AG09309 (cell line): ENCODE measurements around the gene XRN2.

Experiments
- DNase-seq: peaks from one replicate; pipeline ENCODE4 v3.0.0-alpha.2; 2010; ENCODE audit warnings: low read depth
- H3K4me3 ChIP-seq: 2 replicates; pipeline ENCODE4 v1.5.1; 2011; ENCODE audit warnings: mild to moderate bottlenecking, low read depth, low read length, moderate library complexity; ENCODE audit not compliant: control insufficient read depth
- TF ChIP-seq, protein P1 (sequence below): IDR thresholded peaks from 2 replicates; pipeline ENCODE4 v1.5.1; 2011; ENCODE audit warnings: mild to moderate bottlenecking, low read depth, low read length, inconsistent platforms; ENCODE audit not compliant: insufficient read depth, control insufficient read depth; ENCODE audit errors: missing control alignments

Gene XRN2

DNA sequence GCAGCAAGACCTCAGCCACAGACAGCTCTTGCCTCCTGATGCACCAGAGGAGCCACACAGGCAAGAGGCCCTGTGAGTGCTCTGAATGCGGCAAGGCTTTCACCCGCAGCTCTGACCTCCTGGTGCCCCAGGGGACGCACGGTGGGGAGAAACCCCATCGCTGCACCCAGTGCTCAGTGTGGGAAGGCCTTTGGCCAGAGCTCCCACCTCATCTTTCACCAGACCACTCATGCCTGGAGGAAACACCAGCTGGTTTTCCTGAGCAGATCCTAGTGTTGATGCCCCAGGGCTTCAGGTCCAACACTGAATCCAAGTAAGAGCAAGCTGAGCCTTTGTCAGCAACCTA, 37.0 kb upstream of the XRN2 start:
- DNase-seq, result no peak
- TF ChIP-seq, protein P1, sequence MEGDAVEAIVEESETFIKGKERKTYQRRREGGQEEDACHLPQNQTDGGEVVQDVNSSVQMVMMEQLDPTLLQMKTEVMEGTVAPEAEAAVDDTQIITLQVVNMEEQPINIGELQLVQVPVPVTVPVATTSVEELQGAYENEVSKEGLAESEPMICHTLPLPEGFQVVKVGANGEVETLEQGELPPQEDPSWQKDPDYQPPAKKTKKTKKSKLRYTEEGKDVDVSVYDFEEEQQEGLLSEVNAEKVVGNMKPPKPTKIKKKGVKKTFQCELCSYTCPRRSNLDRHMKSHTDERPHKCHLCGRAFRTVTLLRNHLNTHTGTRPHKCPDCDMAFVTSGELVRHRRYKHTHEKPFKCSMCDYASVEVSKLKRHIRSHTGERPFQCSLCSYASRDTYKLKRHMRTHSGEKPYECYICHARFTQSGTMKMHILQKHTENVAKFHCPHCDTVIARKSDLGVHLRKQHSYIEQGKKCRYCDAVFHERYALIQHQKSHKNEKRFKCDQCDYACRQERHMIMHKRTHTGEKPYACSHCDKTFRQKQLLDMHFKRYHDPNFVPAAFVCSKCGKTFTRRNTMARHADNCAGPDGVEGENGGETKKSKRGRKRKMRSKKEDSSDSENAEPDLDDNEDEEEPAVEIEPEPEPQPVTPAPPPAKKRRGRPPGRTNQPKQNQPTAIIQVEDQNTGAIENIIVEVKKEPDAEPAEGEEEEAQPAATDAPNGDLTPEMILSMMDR, result no peak
- no peak overlapping the region for H3K4me3 ChIP-seq

DNA sequence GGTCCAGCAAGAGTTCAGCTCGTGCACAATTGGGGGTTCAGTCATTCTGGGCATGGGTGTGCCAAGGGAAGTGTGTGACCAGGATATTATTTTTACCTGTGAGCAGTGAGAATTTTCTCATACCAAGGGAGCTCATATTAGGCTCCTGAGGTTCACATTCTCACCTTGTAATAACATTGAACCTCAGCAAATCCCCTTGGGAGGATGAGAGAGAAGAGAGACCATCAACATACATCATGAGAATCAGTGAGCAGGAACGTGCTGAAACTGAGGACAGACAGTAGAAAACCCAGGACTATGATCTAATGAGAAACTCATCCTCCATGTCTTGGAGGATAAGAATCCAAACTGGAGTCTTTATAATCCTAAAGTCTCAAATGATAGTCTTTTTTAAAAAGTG, 33.4 kb upstream of the XRN2 start:
- H3K4me3 ChIP-seq, result no peak overlapping the region
- TF ChIP-seq, protein P1, result no peak
- DNase-seq, result no peak

DNA sequence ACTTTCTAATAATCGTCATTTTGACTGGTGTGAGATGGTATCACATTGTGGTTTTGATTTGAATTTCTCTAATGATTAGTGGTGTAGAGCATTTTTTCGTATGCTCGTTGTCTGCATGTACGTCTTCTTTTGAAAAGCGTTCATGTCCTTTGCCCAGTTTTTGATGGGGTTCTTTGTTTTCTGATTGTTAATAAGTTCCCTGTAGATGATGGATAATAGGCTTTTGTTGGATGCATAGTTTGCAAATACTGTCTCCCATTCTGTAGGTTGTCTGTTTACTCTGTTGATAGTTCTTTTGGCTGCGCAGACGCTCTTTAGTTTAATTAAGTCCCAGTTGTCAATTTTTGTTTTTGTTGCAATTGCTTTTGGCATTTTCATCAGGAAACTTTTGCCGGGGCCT, 32.3 kb upstream of the XRN2 start:
- DNase-seq, result no peak
- H3K4me3 ChIP-seq, result no peak overlapping the region
- TF ChIP-seq, protein P1, result no peak

DNA sequence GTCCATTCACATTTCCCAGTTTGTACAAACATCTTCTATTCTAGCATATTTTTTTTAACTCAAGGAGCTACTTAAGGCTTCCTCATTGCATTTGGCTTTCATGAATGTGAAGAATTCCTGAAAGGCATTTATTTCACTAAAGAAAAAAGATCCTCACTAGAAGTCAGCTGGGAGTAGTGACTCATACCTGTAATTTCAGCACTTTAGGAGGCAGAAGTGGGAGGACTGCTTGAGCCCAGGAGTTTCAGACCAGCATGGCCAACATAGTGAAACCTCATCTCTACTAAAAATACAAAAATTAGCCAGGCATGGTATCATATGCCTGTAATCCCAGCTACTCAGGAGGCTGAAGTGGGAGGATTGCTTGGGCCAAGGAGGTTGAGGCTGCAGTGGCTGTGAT, 30.9 kb upstream of the XRN2 start:
- no peak for DNase-seq
- TF ChIP-seq, protein P1, result no peak
- no peak overlapping the region for H3K4me3 ChIP-seq

DNA sequence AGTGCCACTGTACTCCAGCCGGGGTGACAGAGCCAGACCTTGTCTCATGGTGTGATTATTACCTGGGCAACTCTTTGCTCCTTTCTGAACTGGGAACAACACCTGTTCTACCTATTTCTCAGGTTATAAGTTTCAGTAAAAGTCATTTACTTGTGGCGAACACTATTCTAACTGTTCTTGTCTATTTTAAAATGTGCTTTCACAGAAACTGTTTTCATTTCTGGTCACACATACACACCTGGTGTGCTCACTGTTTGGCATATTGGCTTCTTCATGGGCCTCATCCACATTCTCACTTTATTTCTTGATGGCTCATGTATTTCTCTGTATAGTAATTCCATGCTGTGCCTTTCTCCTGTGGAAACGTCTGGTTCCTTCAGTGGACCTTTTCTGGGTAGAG, 30.5 kb upstream of the XRN2 start:
- H3K4me3 ChIP-seq, result no peak overlapping the region
- DNase-seq, result no peak
- TF ChIP-seq, protein P1, result no peak

DNA sequence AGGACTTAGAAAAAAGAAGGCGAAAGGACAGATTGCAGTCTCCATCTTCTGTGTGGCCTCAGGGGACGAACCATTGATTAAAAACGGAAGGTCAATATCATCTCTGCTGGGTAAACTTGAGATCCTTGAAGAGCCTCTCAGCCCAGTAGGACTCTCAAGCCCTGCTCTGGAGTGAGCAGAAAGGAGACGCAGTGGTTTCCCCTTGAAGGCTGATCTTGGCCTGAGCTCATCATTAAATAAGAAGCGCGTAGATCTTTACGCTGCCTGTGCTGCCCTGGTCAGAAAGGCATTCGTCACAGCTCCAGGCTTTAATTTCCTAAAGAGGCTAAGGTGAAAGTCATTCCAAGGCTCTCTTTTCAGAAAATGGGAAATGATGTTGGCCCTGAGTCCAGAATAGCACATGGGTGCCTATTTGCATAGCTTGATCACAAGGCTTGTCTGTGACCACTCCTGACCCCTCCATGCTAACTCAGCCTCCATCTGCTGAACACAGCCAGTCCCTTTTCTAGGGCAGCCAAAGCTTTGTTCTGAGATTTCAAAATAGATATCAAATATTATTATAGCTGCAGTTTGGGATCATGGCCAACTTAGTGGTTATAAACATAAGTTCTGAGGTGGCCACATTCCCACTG, 29.3 kb upstream of the XRN2 start:
- no peak overlapping the region for H3K4me3 ChIP-seq
- TF ChIP-seq, protein P1, result no peak
- no peak for DNase-seq

DNA sequence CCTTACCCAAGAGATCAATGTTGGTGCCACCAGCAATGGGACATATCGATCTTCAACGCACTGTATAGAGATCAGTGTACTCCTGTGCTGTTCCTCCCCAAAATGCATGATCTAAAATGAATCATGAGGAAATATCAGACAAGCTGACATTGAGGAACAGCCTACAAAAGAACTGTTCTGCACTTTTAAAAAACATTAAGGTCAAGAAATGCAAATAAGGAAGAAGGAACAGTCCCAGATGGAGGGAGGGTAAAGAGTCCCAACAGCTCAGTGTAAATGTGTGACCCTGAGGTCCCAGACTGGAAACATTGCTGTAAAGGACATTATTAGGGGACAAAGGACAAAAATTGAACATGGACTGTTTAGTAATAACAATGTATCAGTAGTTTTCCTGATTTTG, 24.3 kb upstream of the XRN2 start:
- TF ChIP-seq, protein P1, result no peak
- H3K4me3 ChIP-seq, result no peak overlapping the region
- DNase-seq, result no peak
